Naive thymus-derived CD8-positive, alpha-beta T cell (primary cell): ENCODE measurements around the gene SCRT2. TPM values are rescaled to one million over a fixed set of nuclear protein-coding genes. Genes with fewer than 3 reads are reported as not detected.

Source experiments
- ATAC-seq, 2 donors: fragments of 150-1000 bp; cut with Tn5 transposase in 1 of 2; sonication (Bioruptor Pico), chemical (Tn5 transposase) in 1 of 2; 1 replicate in 1 of 2; 2 replicates in 1 of 2; pipeline ENCODE4 v1.10.0; 2021; ENCODE audit warnings: mild to moderate bottlenecking in 2 of 2, moderate library complexity in 2 of 2
- POLR2A ChIA-PET: fragments of 350-600 bp; sonication (Branson Sonifier 250); formaldehyde crosslinking; loops from one replicate; lab custom pipeline; 2021; ENCODE audit warnings: antibody characterized with exemption; lab: Charles Lee
- DNase-seq, 10 donors: peaks; one replicate each; pipeline versions ENCODE4 v3.0.0 to v3.0.0-alpha.2; 2020 to 2022
- H3K27ac Mint-ChIP-seq, 10 donors: one replicate each; pipeline ENCODE4 v1.8.0; 2020 to 2022; ENCODE audit warnings: mild to moderate bottlenecking in 10 of 10, mixed read lengths in 10 of 10, moderate library complexity in 4 of 10, inconsistent platforms in 1 of 10
- H3K27me3 Mint-ChIP-seq, 5 donors: one replicate each; pipeline ENCODE4 v1.8.0; 2021 to 2022; ENCODE audit warnings: mixed read lengths in 5 of 5
- H3K36me3 Mint-ChIP-seq, 3 donors: one replicate each; pipeline ENCODE4 v1.8.0; 2020 to 2022; ENCODE audit warnings: mixed read lengths in 3 of 3, mild to moderate bottlenecking in 2 of 3, inconsistent platforms in 1 of 3
- H3K4me1 Mint-ChIP-seq, 4 donors: one replicate each; pipeline ENCODE4 v1.8.0; 2021 to 2022; ENCODE audit warnings: mixed read lengths in 4 of 4
- H3K4me3 Mint-ChIP-seq, 10 donors: one replicate each; pipeline ENCODE4 v1.8.0; 2020 to 2022; ENCODE audit warnings: mild to moderate bottlenecking in 10 of 10, mixed read lengths in 10 of 10, moderate library complexity in 6 of 10, inconsistent platforms in 1 of 10
- H3K9me3 Mint-ChIP-seq, 9 donors: one replicate each; pipeline ENCODE4 v1.8.0; 2020 to 2022; ENCODE audit warnings: mixed read lengths in 9 of 9, mild to moderate bottlenecking in 3 of 9, inconsistent platforms in 1 of 9, moderate library complexity in 1 of 9
- polyA plus RNA-seq, 3 donors: library from polyadenylated mRNA; unstranded; fragments of 300-500 nt; fragmentation: Illumina TruSeq; gene quantifications; one replicate each; pipeline ENCODE4 v1.2.3, GENCODE V29; 2021
- total RNA-seq, 8 experiments: library from RNA in 2 of 8; stranded (reverse) in 2 of 8; gene quantifications; one replicate each; pipeline ENCODE4 v1.2.3 and lab custom pipeline; 2021 to 2026

SCRT2 gene
- total and polyA plus RNA-seq, 5 experiments from 2014 or later, result not detected

- peaks cover 2 to 7% (median 4%) of the 10 kb centered on the region in 4 donors for H3K4me1 Mint-ChIP-seq
- POLR2A ChIA-PET, result no interaction called here
- DNase-seq (no peak), ATAC-seq (no peak)
- H3K27me3 Mint-ChIP-seq, result peaks cover 23 to 58% (median 36%) of the 10 kb centered on the region in 5 donors
- H3K36me3 Mint-ChIP-seq, result peaks cover 0 to 12% (median 4%) of the 10 kb centered on the region in 3 donors
- no peak overlapping the region for H3K27ac Mint-ChIP-seq
- peaks cover 0 to 17% (median 9%) of the 10 kb centered on the region in 9 donors for H3K9me3 Mint-ChIP-seq
- no peak overlapping the region for H3K4me3 Mint-ChIP-seq
These were observed 34.6 kb upstream of the SCRT2 start for GRCh38 chr20:709991-710779.

- H3K4me1 Mint-ChIP-seq, result peaks cover 2 to 7% (median 4%) of the 10 kb centered on the region in 4 donors
- H3K27ac Mint-ChIP-seq, result no peak overlapping the region
- peaks cover 23 to 60% (median 36%) of the 10 kb centered on the region in 5 donors for H3K27me3 Mint-ChIP-seq
- ATAC-seq, result no peak
- H3K4me3 Mint-ChIP-seq, result peak overlapping the region in 7 of 10 donors; percentile 29 to 73 (median 60)
- peaks cover 0 to 12% (median 4%) of the 10 kb centered on the region in 3 donors for H3K36me3 Mint-ChIP-seq
- POLR2A ChIA-PET, result no interaction called here
- peaks cover 0 to 17% (median 9%) of the 10 kb centered on the region in 9 donors for H3K9me3 Mint-ChIP-seq
- DNase-seq, result no peak
These were observed 33.8 kb upstream of the SCRT2 start for GRCh38 chr20:709423-709822.

GRCh38 chr20:708956-709355, 33.4 kb upstream of the SCRT2 start:
- POLR2A ChIA-PET, result no interaction called here
- peaks cover 2 to 7% (median 4%) of the 10 kb centered on the region in 4 donors for H3K4me1 Mint-ChIP-seq
- peaks cover 0 to 12% (median 4%) of the 10 kb centered on the region in 3 donors for H3K36me3 Mint-ChIP-seq
- DNase-seq (no peak), ATAC-seq (no peak)
- H3K27me3 Mint-ChIP-seq, result peaks cover 23 to 60% (median 36%) of the 10 kb centered on the region in 5 donors
- H3K4me3 Mint-ChIP-seq, result peak overlapping the region in 4 of 10 donors; percentile 29 to 60 (median 50)
- H3K9me3 Mint-ChIP-seq, result peaks cover 0 to 17% (median 9%) of the 10 kb centered on the region in 9 donors
- H3K27ac Mint-ChIP-seq, result no peak overlapping the region

GRCh38 chr20:707451-708110, 32.0 kb upstream of the SCRT2 start:
- peaks cover 21 to 60% (median 35%) of the 10 kb centered on the region in 5 donors for H3K27me3 Mint-ChIP-seq
- POLR2A ChIA-PET, result no interaction called here
- H3K27ac Mint-ChIP-seq, result no peak overlapping the region
- peaks cover 0 to 13% (median 6%) of the 10 kb centered on the region in 9 donors for H3K9me3 Mint-ChIP-seq
- H3K4me1 Mint-ChIP-seq, result peaks cover 2 to 7% (median 4%) of the 10 kb centered on the region in 4 donors
- ATAC-seq (no peak), DNase-seq (no peak)
- H3K4me3 Mint-ChIP-seq, result no peak overlapping the region
- peaks cover 0 to 6% (median 4%) of the 10 kb centered on the region in 3 donors for H3K36me3 Mint-ChIP-seq

GRCh38 chr20:706366-706885, 30.8 kb upstream of the SCRT2 start:
- H3K27ac Mint-ChIP-seq, result no peak overlapping the region
- peaks cover 0 to 6% (median 4%) of the 10 kb centered on the region in 3 donors for H3K36me3 Mint-ChIP-seq
- H3K9me3 Mint-ChIP-seq, result peaks cover 0 to 11% (median 6%) of the 10 kb centered on the region in 9 donors
- H3K4me3 Mint-ChIP-seq, result no peak overlapping the region
- peaks cover 16 to 54% (median 32%) of the 10 kb centered on the region in 5 donors for H3K27me3 Mint-ChIP-seq
- POLR2A ChIA-PET, result no interaction called here
- peaks cover 2 to 7% (median 4%) of the 10 kb centered on the region in 4 donors for H3K4me1 Mint-ChIP-seq
- no peak for ATAC-seq
- DNase-seq, result no peak

- peaks cover 0 to 11% (median 6%) of the 10 kb centered on the region in 9 donors for H3K9me3 Mint-ChIP-seq
- POLR2A ChIA-PET, result interaction anchor here (0.6 kb wide), 1 partner anchor 649 kb away, joined by 4 read pairs; no protein-coding TSS in a partner anchor
- peaks cover 2 to 5% (median 3%) of the 10 kb centered on the region in 4 donors for H3K4me1 Mint-ChIP-seq
- ATAC-seq (no peak), DNase-seq (no peak)
- peaks cover 11 to 43% (median 23%) of the 10 kb centered on the region in 5 donors for H3K27me3 Mint-ChIP-seq
- H3K36me3 Mint-ChIP-seq, result peaks cover 0 to 6% (median 0%) of the 10 kb centered on the region in 3 donors
- no peak overlapping the region for H3K4me3 Mint-ChIP-seq
- no peak overlapping the region for H3K27ac Mint-ChIP-seq
These were observed 29.1 kb upstream of the SCRT2 start for GRCh38 chr20:704726-705125.

GRCh38 chr20:703426-703825, 27.8 kb upstream of the SCRT2 start:
- Mint-ChIP-seq H3K9me3 (no peaks in the 10 kb centered on the region), H3K27me3 (peaks cover 4 to 32% (median 11%) of the 10 kb centered on the region in 5 donors), H3K4me1 (no peaks in the 10 kb centered on the region), H3K4me3 (no peak overlapping the region), H3K36me3 (no peaks in the 10 kb centered on the region), H3K27ac (peak overlapping the region in 1 of 10 donors; percentile 24)
- DNase-seq, result no peak
- no peak for ATAC-seq
- POLR2A ChIA-PET, result no interaction called here

GRCh38 chr20:703006-703405, 27.4 kb upstream of the SCRT2 start:
- no peak for ATAC-seq
- POLR2A ChIA-PET, result no interaction called here
- no peak overlapping the region for H3K4me3 Mint-ChIP-seq

GRCh38 chr20:701401-702129, 26.0 kb upstream of the SCRT2 start:
- Mint-ChIP-seq H3K36me3 (no peaks in the 10 kb centered on the region), H3K27me3 (peaks cover 4 to 29% (median 8%) of the 10 kb centered on the region in 5 donors), H3K4me3 (no peak overlapping the region), H3K9me3 (no peaks in the 10 kb centered on the region), H3K27ac (no peak overlapping the region), H3K4me1 (no peaks in the 10 kb centered on the region)
- POLR2A ChIA-PET, result no interaction called here
- ATAC-seq, result no peak
- no peak for DNase-seq

More at GRCh38 chr20:703006-703405, 27.4 kb upstream of the SCRT2 start:
- no peaks in the 10 kb centered on the region for H3K36me3 Mint-ChIP-seq
- peaks cover 5 to 34% (median 11%) of the 10 kb centered on the region in 5 donors for H3K27me3 Mint-ChIP-seq
- no peaks in the 10 kb centered on the region for H3K4me1 Mint-ChIP-seq
- no peaks in the 10 kb centered on the region for H3K9me3 Mint-ChIP-seq
- DNase-seq, result no peak
- H3K27ac Mint-ChIP-seq, result no peak overlapping the region

- Mint-ChIP-seq H3K4me3 (no peak overlapping the region), H3K27me3 (peaks cover 2 to 15% (median 9%) of the 10 kb centered on the region in 5 donors), H3K9me3 (no peaks in the 10 kb centered on the region), H3K36me3 (no peaks in the 10 kb centered on the region), H3K27ac (no peak overlapping the region), H3K4me1 (no peaks in the 10 kb centered on the region)
- POLR2A ChIA-PET, result no interaction called here
- no peak for ATAC-seq
- DNase-seq, result no peak
These were observed 24.3 kb upstream of the SCRT2 start for GRCh38 chr20:699811-700338.

GRCh38 chr20:699342-699741, 23.7 kb upstream of the SCRT2 start:
- no peak for DNase-seq
- H3K4me3 Mint-ChIP-seq, result no peak overlapping the region
- no peaks in the 10 kb centered on the region for H3K9me3 Mint-ChIP-seq
- H3K27ac Mint-ChIP-seq, result no peak overlapping the region
- H3K27me3 Mint-ChIP-seq, result peaks cover 2 to 15% (median 9%) of the 10 kb centered on the region in 5 donors
- POLR2A ChIA-PET, result no interaction called here
- no peak for ATAC-seq
- no peaks in the 10 kb centered on the region for H3K36me3 Mint-ChIP-seq
- no peaks in the 10 kb centered on the region for H3K4me1 Mint-ChIP-seq

GRCh38 chr20:698276-698675, 22.7 kb upstream of the SCRT2 start:
- Mint-ChIP-seq H3K27me3 (peaks cover 3 to 15% (median 9%) of the 10 kb centered on the region in 5 donors), H3K36me3 (no peaks in the 10 kb centered on the region)
- ATAC-seq, result no peak

More at GRCh38 chr20:698276-698675, 22.7 kb upstream of the SCRT2 start:
- no peak for DNase-seq
- Mint-ChIP-seq H3K4me3 (no peak overlapping the region), H3K9me3 (no peaks in the 10 kb centered on the region), H3K4me1 (no peaks in the 10 kb centered on the region), H3K27ac (peak overlapping the region in 1 of 10 donors; percentile 57)
- POLR2A ChIA-PET, result no interaction called here
